ENCODE results near the gene PAM16. TPM values are rescaled to one million over a fixed set of nuclear protein-coding genes. Genes with fewer than 3 reads are reported as not detected.

The PAM16 gene
- polyA plus RNA-seq, 1 donor from 2014 or later: 145 TPM

DNA sequence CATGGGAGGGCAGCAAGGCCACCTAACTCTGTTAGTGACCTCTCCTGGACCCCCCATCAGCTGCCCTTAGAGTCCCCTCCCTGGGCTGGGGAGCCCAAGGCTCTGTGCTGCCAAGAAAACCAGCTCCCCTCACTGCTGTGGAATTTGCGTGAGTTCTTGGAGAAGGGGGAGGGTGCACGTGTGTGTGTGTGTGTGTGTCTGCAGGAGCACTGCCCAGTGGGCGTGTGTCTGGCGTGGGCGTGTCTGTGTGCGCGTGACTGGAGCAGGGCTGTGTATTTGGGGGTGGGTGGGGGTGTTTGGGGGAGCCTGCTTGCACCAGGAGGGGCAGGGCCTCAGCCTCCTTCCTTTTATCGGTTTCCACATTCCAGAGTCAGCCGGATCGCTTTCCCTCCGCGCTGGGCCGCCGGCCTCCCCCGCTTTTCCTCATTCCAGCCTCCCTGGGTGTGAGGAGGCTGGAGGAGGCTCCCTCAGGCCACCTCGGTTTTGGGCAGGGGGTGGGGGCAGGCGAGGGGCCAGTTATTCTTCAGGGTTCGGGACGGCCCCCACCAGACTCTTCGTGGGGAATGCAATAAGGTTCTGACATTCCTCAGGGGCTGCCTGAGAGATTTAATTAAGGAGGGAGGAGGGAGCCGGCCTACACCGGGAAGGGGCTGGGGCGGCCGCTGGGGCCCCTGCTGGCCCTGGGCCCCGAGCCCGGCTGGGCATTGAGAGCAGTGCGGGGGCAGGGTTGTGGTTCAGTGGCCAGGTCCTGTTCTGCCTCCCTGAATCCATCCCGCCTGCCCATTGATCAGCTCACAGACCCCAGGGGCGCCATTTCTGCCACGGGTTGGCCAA lies 23.0 kb upstream of the PAM16 start:
- H2AFZ ChIP-seq (ENCODE audit: low read depth, low read length): no peak overlapping the region
- H4K20me1 ChIP-seq (ENCODE audit: insufficient read depth): no peaks in the 10 kb centered on the region
- H3K9ac ChIP-seq (ENCODE audit: low read length): no peak overlapping the region
- H3F3A ChIP-seq (ENCODE audit: insufficient read depth, low read length, poor library complexity, severe bottlenecking): no peaks in the 10 kb centered on the region
- H3K4me2 ChIP-seq (ENCODE audit: low read length): no peak overlapping the region
- TF ChIP-seq EZH2 (IDR thresholded peaks at IDR 0.05; ENCODE audit: borderline replicate concordance, insufficient read depth, low read length, poor library complexity, severe bottlenecking) (no peak), RAD21 (conservative IDR thresholded peaks at IDR 0.05) (no peak), POLR2AphosphoS5 (IDR thresholded peaks at IDR 0.05) (no peak), MXI1 (conservative IDR thresholded peaks at IDR 0.05; ENCODE audit: poor library complexity, severe bottlenecking) (no peak), CTCF (IDR thresholded peaks at IDR 0.05; ENCODE audit: poor library complexity, severe bottlenecking) (no peak), SMC3 (conservative IDR thresholded peaks at IDR 0.05; ENCODE audit: poor library complexity) (no peak), EP300 (conservative IDR thresholded peaks at IDR 0.05; ENCODE audit: poor library complexity, severe bottlenecking) (no peak), TAF1 (IDR thresholded peaks at IDR 0.05; ENCODE audit: low read depth) (no peak)
- TF ChIP-seq, protein P1, sequence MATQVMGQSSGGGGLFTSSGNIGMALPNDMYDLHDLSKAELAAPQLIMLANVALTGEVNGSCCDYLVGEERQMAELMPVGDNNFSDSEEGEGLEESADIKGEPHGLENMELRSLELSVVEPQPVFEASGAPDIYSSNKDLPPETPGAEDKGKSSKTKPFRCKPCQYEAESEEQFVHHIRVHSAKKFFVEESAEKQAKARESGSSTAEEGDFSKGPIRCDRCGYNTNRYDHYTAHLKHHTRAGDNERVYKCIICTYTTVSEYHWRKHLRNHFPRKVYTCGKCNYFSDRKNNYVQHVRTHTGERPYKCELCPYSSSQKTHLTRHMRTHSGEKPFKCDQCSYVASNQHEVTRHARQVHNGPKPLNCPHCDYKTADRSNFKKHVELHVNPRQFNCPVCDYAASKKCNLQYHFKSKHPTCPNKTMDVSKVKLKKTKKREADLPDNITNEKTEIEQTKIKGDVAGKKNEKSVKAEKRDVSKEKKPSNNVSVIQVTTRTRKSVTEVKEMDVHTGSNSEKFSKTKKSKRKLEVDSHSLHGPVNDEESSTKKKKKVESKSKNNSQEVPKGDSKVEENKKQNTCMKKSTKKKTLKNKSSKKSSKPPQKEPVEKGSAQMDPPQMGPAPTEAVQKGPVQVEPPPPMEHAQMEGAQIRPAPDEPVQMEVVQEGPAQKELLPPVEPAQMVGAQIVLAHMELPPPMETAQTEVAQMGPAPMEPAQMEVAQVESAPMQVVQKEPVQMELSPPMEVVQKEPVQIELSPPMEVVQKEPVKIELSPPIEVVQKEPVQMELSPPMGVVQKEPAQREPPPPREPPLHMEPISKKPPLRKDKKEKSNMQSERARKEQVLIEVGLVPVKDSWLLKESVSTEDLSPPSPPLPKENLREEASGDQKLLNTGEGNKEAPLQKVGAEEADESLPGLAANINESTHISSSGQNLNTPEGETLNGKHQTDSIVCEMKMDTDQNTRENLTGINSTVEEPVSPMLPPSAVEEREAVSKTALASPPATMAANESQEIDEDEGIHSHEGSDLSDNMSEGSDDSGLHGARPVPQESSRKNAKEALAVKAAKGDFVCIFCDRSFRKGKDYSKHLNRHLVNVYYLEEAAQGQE (IDR thresholded peaks at IDR 0.05; ENCODE audit: borderline replicate concordance): no peak
- H3K9me3 ChIP-seq (ENCODE audit: low read length): no peaks in the 10 kb centered on the region
- peaks cover 11% of the 10 kb centered on the region for H3K27me3 ChIP-seq (ENCODE audit: insufficient read depth, low read depth, low read length)
- no peaks in the 10 kb centered on the region for H3K36me3 ChIP-seq (ENCODE audit: insufficient read depth, low read length)
- no peak overlapping the region for H3K27ac ChIP-seq (ENCODE audit: low read length)
- H3K9me2 ChIP-seq (ENCODE audit: insufficient read depth, low read length): no peaks in the 10 kb centered on the region
- no peaks in the 10 kb centered on the region for H3K79me2 ChIP-seq (replicated peaks; ENCODE audit: insufficient read depth, low read length)
- no peak overlapping the region for H3K4me3 ChIP-seq (ENCODE audit: low read length)

GRCh38 chr16:4373356-4373908 lies 22.3 kb upstream of the PAM16 start:
- no peaks in the 10 kb centered on the region for H3F3A ChIP-seq (ENCODE audit: insufficient read depth, low read length, poor library complexity, severe bottlenecking)
- H3K9me3 ChIP-seq (ENCODE audit: low read length): no peaks in the 10 kb centered on the region
- H3K9ac ChIP-seq (ENCODE audit: low read length): no peak overlapping the region
- no peak overlapping the region for H3K4me2 ChIP-seq (ENCODE audit: low read length)
- no peaks in the 10 kb centered on the region for H3K79me2 ChIP-seq (replicated peaks; ENCODE audit: insufficient read depth, low read length)
- no peak overlapping the region for H3K4me3 ChIP-seq (ENCODE audit: low read length)
- H3K36me3 ChIP-seq (ENCODE audit: insufficient read depth, low read length): no peaks in the 10 kb centered on the region
- no peak overlapping the region for H2AFZ ChIP-seq (ENCODE audit: low read depth, low read length)
- peaks cover 11% of the 10 kb centered on the region for H3K27me3 ChIP-seq (ENCODE audit: insufficient read depth, low read depth, low read length)
- H4K20me1 ChIP-seq (ENCODE audit: insufficient read depth): no peaks in the 10 kb centered on the region
- no peak overlapping the region for H3K27ac ChIP-seq (ENCODE audit: low read length)
- H3K9me2 ChIP-seq (ENCODE audit: insufficient read depth, low read length): no peaks in the 10 kb centered on the region
- TF ChIP-seq EP300 (conservative IDR thresholded peaks at IDR 0.05; ENCODE audit: poor library complexity, severe bottlenecking) (no peak), MXI1 (conservative IDR thresholded peaks at IDR 0.05; ENCODE audit: poor library complexity, severe bottlenecking) (no peak), RAD21 (conservative IDR thresholded peaks at IDR 0.05) (no peak), EZH2 (IDR thresholded peaks at IDR 0.05; ENCODE audit: borderline replicate concordance, insufficient read depth, low read length, poor library complexity, severe bottlenecking) (no peak), SMC3 (conservative IDR thresholded peaks at IDR 0.05; ENCODE audit: poor library complexity) (no peak), POLR2AphosphoS5 (IDR thresholded peaks at IDR 0.05) (no peak), CTCF (IDR thresholded peaks at IDR 0.05; ENCODE audit: poor library complexity, severe bottlenecking) (no peak)
- TF ChIP-seq, protein P1 (IDR thresholded peaks at IDR 0.05; ENCODE audit: borderline replicate concordance): no peak
